ENCODE data around the gene SP7. TPM values are rescaled to one million over a fixed set of nuclear protein-coding genes. Genes with fewer than 3 reads are reported as not detected.

SP7 gene
- total RNA-seq, 1 experiment from 2014 or later: not detected

DNA sequence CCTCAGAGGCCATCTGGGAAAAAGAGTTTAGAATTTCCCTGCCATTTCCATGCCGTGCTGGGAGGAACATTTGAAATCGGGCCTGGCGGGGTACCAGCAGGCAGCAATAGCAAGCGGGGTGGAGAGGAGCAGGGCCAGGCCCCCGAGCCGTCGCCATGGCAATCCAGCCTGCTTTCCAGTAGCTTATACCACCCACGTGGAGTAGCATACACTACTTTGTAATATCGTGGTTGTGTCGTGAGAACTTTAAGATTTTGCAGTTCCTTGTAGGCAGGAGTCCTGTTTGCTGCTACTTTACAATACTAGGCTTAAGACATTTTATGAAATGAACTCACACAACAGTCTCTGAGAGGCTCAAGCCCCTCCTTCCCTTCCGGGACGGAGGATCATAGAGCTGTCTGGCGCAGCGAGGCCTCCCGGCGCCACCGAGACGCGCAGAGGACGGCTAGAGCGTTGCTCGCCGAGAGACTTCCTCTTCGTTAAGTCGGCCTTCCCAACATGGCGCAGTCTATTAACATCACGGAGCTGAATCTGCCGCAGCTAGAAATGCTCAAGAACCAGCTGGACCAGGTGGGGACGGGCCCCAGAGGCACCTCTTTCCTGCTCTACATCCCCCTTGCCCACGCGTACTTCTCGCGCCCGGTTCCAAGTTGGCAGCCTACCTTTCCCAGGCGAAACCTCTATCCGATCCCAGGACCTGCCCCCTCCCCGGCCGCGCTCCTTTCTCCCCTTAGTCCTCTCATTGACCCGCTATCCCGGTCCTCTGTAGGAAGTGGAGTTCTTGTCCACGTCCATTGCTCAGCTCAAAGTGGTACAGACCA, 40.9 kb downstream of the SP7 start, which contains the start of gene PFDN5:
Gene PFDN5 (plus strand): TSS at position 473 of the 821 bp plus-strand sequence. CDS start 26 bp downstream, at position 499.
- in situ Hi-C loops (cut with HindIII; ENCODE audit: low pct_unique_long_range_greater_than_20kb, low sequenced_read_pairs): no loop called here
- peak; percentile 87 for DNase-seq (ENCODE audit: low read depth, low spot score)

DNA sequence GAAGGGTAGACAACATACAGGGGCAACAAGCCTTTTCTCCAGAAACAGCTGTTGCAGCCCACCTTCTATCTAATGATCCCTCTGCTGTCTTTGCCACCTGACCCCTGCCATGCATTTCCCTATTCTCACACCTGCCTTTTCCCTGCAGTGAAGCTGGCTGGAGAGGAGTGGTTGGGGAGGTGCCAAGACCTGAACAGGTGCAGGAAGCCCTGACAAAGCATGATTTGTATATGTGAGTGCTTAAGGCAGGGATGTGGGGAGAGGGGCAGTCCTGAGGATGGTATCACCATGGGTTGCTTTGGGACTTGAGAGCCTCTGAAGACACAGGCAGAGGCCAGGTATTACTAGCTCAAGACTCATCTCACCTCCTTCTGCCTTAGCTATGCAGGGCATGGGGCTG, 43.7 kb downstream of the SP7 start:
- DNase-seq (ENCODE audit: low read depth, low spot score): no peak
- in situ Hi-C loops (cut with HindIII; ENCODE audit: low pct_unique_long_range_greater_than_20kb, low sequenced_read_pairs): no loop called here

DNA sequence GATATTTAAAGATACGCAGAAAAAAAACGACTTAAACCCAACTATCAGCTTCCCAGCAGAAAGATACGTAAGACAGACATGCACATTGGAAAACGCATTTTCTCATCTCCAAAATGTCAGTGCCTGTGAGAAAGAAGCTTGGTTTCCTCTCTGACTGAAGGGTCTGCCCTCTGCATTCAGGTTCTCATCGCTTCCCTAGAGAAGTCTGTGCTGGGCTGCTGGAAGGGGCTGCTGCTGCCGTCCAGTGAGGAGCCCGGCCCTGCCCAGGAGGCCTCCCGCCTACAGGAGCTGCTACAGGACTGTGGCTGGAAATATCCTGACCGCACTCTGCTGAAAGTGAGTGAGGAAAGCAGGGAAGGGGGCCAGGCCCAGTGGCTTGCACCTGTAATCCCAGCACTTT, 45.5 kb downstream of the SP7 start:
- in situ Hi-C loops (cut with HindIII; ENCODE audit: low pct_unique_long_range_greater_than_20kb, low sequenced_read_pairs): no loop called here
- no peak for DNase-seq (ENCODE audit: low read depth, low spot score)

DNA sequence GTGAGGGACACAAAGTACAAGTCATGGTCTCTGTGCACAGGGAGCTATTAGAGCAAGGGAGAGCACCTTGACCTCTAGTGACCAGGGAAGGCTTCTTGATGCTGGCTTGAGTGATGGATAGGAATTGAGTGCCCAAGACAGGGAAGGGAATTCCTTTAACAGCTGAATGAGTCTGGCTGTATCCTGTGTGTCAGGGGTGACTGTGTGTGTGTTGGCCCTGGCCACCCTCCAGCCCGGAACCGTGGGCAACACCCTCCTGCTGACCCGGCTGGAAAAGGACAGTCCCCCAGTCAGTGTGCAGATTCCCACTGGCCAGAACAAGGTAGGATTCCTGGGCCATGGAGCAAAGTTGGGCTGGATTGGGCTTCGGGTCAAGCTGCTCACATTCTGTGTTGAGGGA, 46.3 kb downstream of the SP7 start:
- no peak for DNase-seq (ENCODE audit: low read depth, low spot score)
- in situ Hi-C loops (cut with HindIII; ENCODE audit: low pct_unique_long_range_greater_than_20kb, low sequenced_read_pairs): no loop called here

DNA sequence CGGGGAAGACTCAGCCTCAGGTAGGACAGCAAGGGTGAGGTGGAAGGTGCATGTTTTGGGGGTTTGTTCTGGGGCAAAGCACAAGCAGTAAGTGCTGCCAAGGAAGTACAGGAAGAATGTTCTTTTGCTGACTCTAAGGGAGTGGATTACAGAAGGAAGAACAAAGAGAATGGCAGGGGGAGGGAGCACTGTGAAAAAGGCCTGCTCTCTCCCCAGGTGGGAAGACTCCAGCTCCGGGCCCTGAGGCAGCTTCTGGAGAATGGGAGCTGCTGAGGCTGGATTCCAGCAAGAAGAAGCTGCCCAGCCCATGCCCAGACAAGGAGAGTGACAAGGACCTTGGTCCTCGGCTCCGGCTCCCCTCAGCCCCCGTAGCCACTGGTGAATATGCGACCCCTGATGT, 47.8 kb downstream of the SP7 start:
- no peak for DNase-seq (ENCODE audit: low read depth, low spot score)
- in situ Hi-C loops (cut with HindIII; ENCODE audit: low pct_unique_long_range_greater_than_20kb, low sequenced_read_pairs): no loop called here

DNA sequence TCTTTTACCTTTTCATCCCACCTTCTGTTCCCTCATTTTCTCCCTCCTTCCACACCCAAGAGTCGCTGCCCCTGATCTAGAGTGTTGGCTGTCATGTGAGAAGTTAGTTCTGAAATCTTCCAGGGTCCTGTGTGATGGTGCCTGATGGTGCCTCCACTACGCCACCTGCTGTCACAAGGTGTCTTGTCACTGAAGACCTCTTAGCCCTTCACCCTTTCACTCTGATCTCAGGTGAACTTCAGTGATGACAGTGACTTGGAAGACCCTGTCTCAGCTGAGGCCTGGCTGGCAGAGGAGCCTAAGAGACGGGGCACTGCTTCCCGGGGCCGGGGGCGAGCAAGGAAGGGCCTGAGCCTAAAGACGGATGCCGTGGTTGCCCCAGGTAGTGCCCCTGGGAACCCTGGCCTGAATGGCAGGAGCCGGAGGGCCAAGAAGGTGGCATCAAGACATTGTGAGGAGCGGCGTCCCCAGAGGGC, 48.4 kb downstream of the SP7 start:
- peak; percentile 82 for DNase-seq (ENCODE audit: low read depth, low spot score)
- in situ Hi-C loops (cut with HindIII; ENCODE audit: low pct_unique_long_range_greater_than_20kb, low sequenced_read_pairs): no loop called here

DNA sequence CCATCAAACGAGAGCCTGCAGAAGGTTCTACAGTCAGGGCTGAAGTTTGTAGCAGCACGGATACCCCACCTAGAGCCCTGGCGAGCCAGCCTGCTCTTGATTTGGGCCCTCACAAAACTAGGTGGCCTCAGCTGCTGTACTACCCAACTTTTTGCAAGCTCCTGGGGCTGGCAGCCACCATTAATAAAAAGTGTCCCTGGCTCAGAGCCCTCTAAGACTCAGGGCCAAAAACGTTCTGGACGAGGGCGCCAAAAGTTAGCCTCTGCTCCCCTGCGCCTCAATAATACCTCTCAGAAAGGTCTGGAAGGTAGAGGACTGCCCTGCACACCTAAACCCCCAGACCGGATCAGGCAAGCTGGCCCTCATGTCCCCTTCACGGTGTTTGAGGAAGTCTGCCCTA, 49.7 kb downstream of the SP7 start:
- DNase-seq (ENCODE audit: low read depth, low spot score): no peak
- in situ Hi-C loops (cut with HindIII; ENCODE audit: low pct_unique_long_range_greater_than_20kb, low sequenced_read_pairs): no loop called here

DNA sequence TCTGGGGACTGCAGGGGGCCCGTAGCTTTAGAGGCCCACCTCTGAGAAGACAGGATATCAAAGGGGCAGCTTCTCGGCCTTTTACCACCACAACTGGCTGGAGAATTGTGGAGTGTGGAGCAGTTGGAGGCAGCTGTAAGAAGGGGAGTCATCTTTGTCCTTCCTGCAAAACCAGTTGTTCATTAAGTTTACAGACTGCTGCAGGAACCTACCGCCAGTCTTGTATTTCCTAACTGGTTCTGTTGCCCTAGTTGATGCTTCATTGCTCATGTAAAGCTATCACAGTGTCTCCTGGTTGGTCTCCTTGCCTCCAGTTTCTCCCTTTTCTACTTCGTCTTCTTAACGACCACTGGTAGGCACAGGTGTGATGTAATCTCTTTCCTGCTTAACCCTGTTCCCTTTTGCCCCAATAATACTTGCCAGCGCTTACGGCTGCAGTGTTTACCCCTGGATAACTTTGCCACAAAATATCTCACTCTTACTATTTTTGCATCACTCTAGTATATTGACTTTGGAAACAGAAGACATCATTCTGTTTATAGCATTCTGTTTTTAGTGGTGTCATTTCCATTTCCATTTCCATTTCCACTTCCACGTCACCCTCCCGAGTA, 56.2 kb downstream of the SP7 start:
- in situ Hi-C loops (cut with HindIII; ENCODE audit: low pct_unique_long_range_greater_than_20kb, low sequenced_read_pairs): no loop called here
- DNase-seq (ENCODE audit: low read depth, low spot score): no peak

DNA sequence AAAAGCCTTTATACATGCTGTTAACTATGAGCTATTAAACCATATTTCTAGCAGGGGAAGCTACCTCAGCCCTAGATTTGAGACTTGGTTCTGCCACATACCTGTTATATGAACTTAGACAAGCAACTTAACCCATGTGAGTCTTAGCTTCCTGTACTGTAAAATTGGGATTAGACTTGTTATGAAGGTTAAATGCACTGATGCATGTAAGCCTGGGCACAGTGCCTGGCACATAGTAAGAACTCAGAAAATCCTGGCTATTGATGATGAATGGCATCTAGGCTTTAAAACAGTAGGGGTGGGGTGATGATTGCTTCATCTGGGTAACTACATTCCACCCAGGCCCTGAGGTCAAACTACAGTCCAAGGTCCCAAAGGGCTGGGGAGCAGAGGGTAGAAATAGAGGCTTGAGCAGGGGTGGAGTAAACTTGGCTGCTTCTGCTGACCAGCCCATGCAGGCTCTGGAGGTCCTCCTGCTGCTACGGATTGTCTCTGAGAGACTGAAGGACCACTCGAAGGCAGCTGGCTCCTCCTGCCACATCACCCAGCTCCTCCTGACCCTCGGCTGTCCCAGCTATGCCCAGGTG, 56.8 kb downstream of the SP7 start:
- in situ Hi-C loops (cut with HindIII; ENCODE audit: low pct_unique_long_range_greater_than_20kb, low sequenced_read_pairs): no loop called here

DNA sequence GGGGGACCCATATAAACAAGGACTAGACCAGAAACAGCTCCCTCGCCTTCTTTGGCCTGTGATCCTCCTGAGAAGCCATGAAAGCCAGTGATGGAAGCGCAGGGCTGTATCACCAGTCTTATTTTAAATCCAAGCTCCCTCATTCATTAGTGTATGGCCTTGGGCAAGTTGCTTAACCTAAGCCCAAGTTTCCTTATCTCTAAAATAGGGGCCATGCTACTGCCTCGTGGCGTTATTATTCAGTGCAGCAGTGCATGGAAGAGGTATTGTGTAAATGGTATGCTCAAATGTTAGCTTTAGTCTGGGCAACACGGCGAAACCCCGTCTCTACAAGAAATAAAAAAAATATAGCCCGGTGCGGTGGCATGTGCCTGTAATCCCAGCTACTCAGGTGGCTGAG, 58.2 kb downstream of the SP7 start:
- DNase-seq (ENCODE audit: low read depth, low spot score): no peak
- in situ Hi-C loops (cut with HindIII; ENCODE audit: low pct_unique_long_range_greater_than_20kb, low sequenced_read_pairs): no loop called here

More for the DNA sequence above, 56.8 kb downstream of the SP7 start:
- DNase-seq (ENCODE audit: low read depth, low spot score): no peak

Other genes with a start within 250 kb of the SP7 start
- 1.7 and 1.9 TPM in 2 replicates for gene IGFBP6, start 238.7 kb downstream of the SP7 start, total RNA-seq (2014; rRNA removed; shearing (Covaris generic))
- gene SOAT2, start 232.9 kb downstream of the SP7 start, total RNA-seq (2014; rRNA removed; shearing (Covaris generic)): not detected in 2 replicates
- 11.7 and 16.6 TPM in 2 replicates for gene ZNF740, start 155.6 kb downstream of the SP7 start, total RNA-seq (2014; rRNA removed; shearing (Covaris generic))
- gene CSAD, start 155.4 kb downstream of the SP7 start, total RNA-seq (2014; rRNA removed; shearing (Covaris generic)): 1.7 and 6.1 TPM in 2 replicates
- 18.8 and 29.2 TPM in 2 replicates for gene ITGB7, start 129.1 kb downstream of the SP7 start, total RNA-seq (2014; rRNA removed; shearing (Covaris generic))
- gene RARG, start 104.1 kb downstream of the SP7 start, total RNA-seq (2014; rRNA removed; shearing (Covaris generic)): 5.6 and 7.0 TPM in 2 replicates
- 8.3 and 9.2 TPM in 2 replicates for gene ESPL1, start 68.1 kb downstream of the SP7 start, total RNA-seq (2014; rRNA removed; shearing (Covaris generic))
- gene PFDN5, start 40.8 kb downstream of the SP7 start, total RNA-seq (2014; rRNA removed; shearing (Covaris generic)): 531 and 559 TPM in 2 replicates
- gene MYG1, start 36.7 kb downstream of the SP7 start, total RNA-seq (2014; rRNA removed; shearing (Covaris generic)): 59.4 and 61.3 TPM in 2 replicates
- 72.2 and 73.3 TPM in 2 replicates for gene AAAS, start 14.7 kb downstream of the SP7 start, total RNA-seq (2014; rRNA removed; shearing (Covaris generic))
- gene SP1, start 43.8 kb upstream of the SP7 start, total RNA-seq (2014; rRNA removed; shearing (Covaris generic)): 38.9 and 40.5 TPM in 2 replicates
- 0.13 TPM in 1 of 2 replicates, not detected in the other for gene AMHR2, start 87.5 kb upstream of the SP7 start, total RNA-seq (2014; rRNA removed; shearing (Covaris generic))
- 101 and 106 TPM in 2 replicates for gene PRR13, start 105.4 kb upstream of the SP7 start, total RNA-seq (2014; rRNA removed; shearing (Covaris generic))
- gene PCBP2, start 115.7 kb upstream of the SP7 start, total RNA-seq (2014; rRNA removed; shearing (Covaris generic)): 165 and 176 TPM in 2 replicates
- 10.1 and 11.4 TPM in 2 replicates for gene MAP3K12, start 163.1 kb upstream of the SP7 start, total RNA-seq (2014; rRNA removed; shearing (Covaris generic))
- 57.3 and 62.8 TPM in 2 replicates for gene TARBP2, start 164.9 kb upstream of the SP7 start, total RNA-seq (2014; rRNA removed; shearing (Covaris generic))
- not detected in 2 replicates for gene NPFF, start 171.1 kb upstream of the SP7 start, total RNA-seq (2014; rRNA removed; shearing (Covaris generic))

Measured in SK-MEL-5 (cell line).